ENCODE data around the gene MECP2. TPM values are rescaled to one million over a fixed set of nuclear protein-coding genes. Genes with fewer than 3 reads are reported as not detected.

Gene MECP2
- total RNA-seq, 1 experiment from 2014 or later = 69.9 TPM

DNA sequence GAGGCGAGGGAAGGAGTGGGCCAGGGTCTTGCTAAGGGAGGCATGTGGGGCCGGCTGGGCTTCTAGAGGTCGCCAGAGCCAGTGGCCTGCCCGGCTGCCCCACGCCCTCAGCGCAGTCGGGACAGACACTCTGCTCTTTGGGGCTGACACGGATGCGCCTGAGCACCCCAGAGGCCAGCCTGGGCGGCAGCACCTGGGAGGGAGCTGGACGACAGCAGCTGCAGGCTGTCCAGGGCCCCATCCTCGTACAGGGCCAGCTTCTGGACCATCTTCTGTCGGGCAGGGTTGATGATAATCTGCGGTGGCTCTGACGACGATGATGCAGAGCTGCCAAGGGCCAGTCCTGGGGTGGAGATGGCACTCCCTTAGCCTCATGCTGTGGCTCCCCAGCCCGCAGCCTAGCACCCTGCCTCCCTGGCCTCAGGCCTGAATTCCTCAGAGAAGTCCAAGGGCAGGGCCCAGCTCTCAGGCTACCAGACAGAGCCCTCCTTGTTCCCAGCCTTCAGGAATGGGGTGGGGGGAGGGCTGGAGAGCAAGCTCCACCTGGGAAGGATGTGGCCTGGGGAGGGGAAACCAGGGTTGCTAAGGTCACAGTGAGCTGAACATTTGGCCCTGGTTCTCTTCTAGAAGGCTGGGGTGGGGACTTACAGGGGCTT lies 85.1 kb downstream of the MECP2 start:
- peak; percentile 70 for DNase-seq
- H3K9me3 Mint-ChIP-seq (ENCODE audit: low read depth, unreplicated experiment) = no peaks in the 10 kb centered on the region
- no peak overlapping the region for H3K4me3 Mint-ChIP-seq (ENCODE audit: low read depth, unreplicated experiment)
- intact Hi-C loops (cut with micrococcal nuclease; ENCODE audit: unreplicated experiment) = no loop called here
- no peaks in the 10 kb centered on the region for H3K4me1 Mint-ChIP-seq (ENCODE audit: low read depth, unreplicated experiment)
- TF ChIP-seq, protein P1, sequence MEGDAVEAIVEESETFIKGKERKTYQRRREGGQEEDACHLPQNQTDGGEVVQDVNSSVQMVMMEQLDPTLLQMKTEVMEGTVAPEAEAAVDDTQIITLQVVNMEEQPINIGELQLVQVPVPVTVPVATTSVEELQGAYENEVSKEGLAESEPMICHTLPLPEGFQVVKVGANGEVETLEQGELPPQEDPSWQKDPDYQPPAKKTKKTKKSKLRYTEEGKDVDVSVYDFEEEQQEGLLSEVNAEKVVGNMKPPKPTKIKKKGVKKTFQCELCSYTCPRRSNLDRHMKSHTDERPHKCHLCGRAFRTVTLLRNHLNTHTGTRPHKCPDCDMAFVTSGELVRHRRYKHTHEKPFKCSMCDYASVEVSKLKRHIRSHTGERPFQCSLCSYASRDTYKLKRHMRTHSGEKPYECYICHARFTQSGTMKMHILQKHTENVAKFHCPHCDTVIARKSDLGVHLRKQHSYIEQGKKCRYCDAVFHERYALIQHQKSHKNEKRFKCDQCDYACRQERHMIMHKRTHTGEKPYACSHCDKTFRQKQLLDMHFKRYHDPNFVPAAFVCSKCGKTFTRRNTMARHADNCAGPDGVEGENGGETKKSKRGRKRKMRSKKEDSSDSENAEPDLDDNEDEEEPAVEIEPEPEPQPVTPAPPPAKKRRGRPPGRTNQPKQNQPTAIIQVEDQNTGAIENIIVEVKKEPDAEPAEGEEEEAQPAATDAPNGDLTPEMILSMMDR (IDR thresholded peaks at IDR 0.05; ENCODE audit: unreplicated experiment) = no peak
- H3K36me3 Mint-ChIP-seq (ENCODE audit: insufficient read depth, unreplicated experiment) = peaks cover 60% of the 10 kb centered on the region
- no peak overlapping the region for H3K27ac Mint-ChIP-seq (ENCODE audit: unreplicated experiment)
- no TSS peak for BruUV-seq (replicated peaks)
- no peaks in the 10 kb centered on the region for H3K27me3 Mint-ChIP-seq (ENCODE audit: unreplicated experiment)
- CTCF ChIA-PET = interaction anchor here (0.9 kb wide), 1 partner anchor 43 kb away, joined by 6 read pairs; no protein-coding TSS in a partner anchor

DNA sequence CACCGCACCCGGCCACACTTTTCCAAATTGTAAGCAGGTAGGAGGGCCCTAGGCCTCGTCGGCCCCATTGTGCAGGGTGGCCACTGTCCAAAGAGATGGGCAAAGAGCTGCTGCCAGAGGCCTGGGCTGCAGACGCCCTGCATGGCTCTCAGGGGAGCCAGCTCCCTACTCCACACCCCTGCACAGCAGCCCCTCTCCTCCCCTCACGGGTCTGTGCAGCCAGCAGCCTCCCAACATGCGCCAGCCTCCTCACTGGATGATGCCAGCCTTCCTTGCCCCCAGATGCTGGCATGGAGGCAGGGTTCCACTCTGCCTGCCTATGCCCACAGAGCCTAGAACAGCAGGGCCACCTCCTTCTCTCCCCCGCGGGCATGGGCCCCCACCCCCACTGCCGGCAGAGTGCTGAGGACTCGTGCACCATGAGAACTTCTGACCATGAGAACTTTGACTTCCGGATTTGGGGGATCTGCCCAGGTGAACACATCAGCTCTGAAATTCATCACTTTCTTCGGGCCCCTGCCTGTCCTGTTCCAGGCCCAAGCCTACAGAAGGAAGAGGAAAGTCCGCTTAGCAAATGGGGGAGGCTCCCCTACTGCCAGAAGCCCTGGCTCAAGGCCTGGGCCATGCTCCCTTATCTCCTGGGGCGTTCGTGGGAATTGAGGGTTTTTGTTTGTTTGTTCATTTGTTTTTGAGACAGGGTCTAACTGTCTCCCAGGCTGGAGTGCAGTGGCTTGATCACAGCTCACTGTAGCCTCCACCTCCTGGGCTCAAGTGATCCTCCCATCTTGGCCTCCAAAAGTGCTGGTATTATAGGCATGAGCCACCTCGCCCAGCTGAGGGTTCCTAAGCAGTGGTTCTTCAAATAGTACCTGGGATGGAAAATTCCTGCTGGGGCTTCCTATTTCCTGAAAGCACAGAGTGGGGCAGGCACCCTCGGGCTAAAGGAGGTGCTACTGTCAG lies 85.9 kb downstream of the MECP2 start:
- BruUV-seq (replicated peaks) = no TSS peak
- Mint-ChIP-seq H3K27me3 (ENCODE audit: unreplicated experiment) (no peaks in the 10 kb centered on the region), H3K4me1 (ENCODE audit: low read depth, unreplicated experiment) (no peaks in the 10 kb centered on the region), H3K36me3 (ENCODE audit: insufficient read depth, unreplicated experiment) (peaks cover 64% of the 10 kb centered on the region), H3K4me3 (ENCODE audit: low read depth, unreplicated experiment) (no peak overlapping the region), H3K9me3 (ENCODE audit: low read depth, unreplicated experiment) (no peaks in the 10 kb centered on the region), H3K27ac (ENCODE audit: unreplicated experiment) (no peak overlapping the region)
- TF ChIP-seq, protein P1 (IDR thresholded peaks at IDR 0.05; ENCODE audit: unreplicated experiment) = no peak
- no peak for DNase-seq
- CTCF ChIA-PET = no interaction called here
- intact Hi-C loops (cut with micrococcal nuclease; ENCODE audit: unreplicated experiment) = no loop called here

DNA sequence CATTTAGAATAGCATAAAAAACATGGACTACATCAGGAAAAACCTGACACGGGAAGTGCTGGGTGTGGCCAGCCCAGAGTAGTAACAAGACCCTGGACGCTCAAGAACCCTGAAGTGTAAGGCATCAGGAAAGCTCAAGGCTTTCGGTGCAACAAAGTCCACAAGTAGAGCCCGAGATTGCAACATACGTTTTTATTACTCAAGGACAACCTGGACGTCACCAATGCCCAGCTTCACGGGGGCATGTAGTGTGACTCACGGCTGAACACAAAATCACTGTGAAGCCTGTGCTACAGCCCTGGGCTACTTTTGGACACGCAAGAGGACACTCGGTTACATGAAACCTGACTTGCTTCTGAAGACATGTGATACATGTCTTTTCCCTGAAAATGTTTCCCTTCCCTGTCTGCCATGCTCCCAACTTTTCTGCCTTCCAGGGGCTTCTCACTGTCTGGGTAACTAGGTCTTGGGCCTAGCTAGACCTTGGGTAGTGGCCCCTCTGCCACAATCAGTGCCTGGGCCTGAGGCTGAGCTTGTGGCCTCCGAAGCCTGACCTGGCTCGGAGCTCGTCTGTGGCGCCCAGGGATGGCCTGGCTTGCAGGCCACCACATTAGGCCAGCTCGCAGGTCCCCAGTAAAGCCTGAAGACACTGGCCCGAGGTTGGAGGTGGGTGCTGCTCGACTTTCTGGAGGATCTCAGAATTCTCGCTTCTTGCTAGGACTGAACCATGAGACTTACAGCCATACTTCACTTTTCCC lies 87.0 kb downstream of the MECP2 start:
- Mint-ChIP-seq H3K36me3 (ENCODE audit: insufficient read depth, unreplicated experiment) (peaks cover 64% of the 10 kb centered on the region), H3K4me1 (ENCODE audit: low read depth, unreplicated experiment) (no peaks in the 10 kb centered on the region), H3K27ac (ENCODE audit: unreplicated experiment) (no peak overlapping the region), H3K9me3 (ENCODE audit: low read depth, unreplicated experiment) (no peaks in the 10 kb centered on the region), H3K27me3 (ENCODE audit: unreplicated experiment) (no peaks in the 10 kb centered on the region), H3K4me3 (ENCODE audit: low read depth, unreplicated experiment) (no peak overlapping the region)
- no peak for DNase-seq
- TF ChIP-seq, protein P1 (IDR thresholded peaks at IDR 0.05; ENCODE audit: unreplicated experiment) = no peak
- TSS peak; percentile 72 for BruUV-seq (replicated peaks)
- CTCF ChIA-PET = no interaction called here
- intact Hi-C loops (cut with micrococcal nuclease; ENCODE audit: unreplicated experiment) = no loop called here

DNA sequence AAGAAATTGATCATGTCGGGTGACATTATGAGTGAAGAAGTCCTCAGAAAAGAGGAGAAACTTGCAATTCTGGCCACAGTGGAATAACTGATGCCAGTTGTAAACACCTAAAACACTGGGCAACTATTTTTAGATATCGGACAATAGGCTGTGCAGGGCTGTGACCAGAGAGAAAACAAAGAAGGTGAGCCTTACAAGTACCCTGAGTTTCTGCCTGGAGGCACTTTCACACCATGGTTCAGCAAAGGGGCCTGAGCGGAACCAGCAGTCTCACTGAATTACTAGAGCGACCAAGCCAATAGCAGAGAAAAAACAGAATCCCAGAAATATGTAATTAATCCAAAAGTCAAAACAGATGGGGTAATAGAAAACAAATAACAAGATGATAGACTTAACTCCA lies 89.0 kb downstream of the MECP2 start:
- no peaks in the 10 kb centered on the region for H3K4me1 Mint-ChIP-seq (ENCODE audit: low read depth, unreplicated experiment)
- no peak overlapping the region for H3K27ac Mint-ChIP-seq (ENCODE audit: unreplicated experiment)
- intact Hi-C loops (cut with micrococcal nuclease; ENCODE audit: unreplicated experiment) = no loop called here
- no peaks in the 10 kb centered on the region for H3K27me3 Mint-ChIP-seq (ENCODE audit: unreplicated experiment)
- TF ChIP-seq, protein P1 (IDR thresholded peaks at IDR 0.05; ENCODE audit: unreplicated experiment) = no peak
- H3K9me3 Mint-ChIP-seq (ENCODE audit: low read depth, unreplicated experiment) = no peaks in the 10 kb centered on the region
- no peak for DNase-seq
- peaks cover 50% of the 10 kb centered on the region for H3K36me3 Mint-ChIP-seq (ENCODE audit: insufficient read depth, unreplicated experiment)
- H3K4me3 Mint-ChIP-seq (ENCODE audit: low read depth, unreplicated experiment) = no peak overlapping the region
- CTCF ChIA-PET = no interaction called here
- BruUV-seq (replicated peaks) = no TSS peak

All from Calu3 (cell line).